H4 (cell line): ENCODE data around the gene PRND. TPM values are rescaled to one million over a fixed set of nuclear protein-coding genes. Genes with fewer than 3 reads are reported as not detected.
"Not testable (repeated sequence)": the region's sequence is repeated elsewhere in the genome, so short reads cannot be mapped to it uniquely, and the experiment has no call there.

Source experiments
- DNase-seq: peaks from one replicate; pipeline ENCODE4 v3.0.0-alpha.2; 2015; ENCODE audit warnings: low spot score
- total RNA-seq: library from RNA; depleted of rRNA; stranded (reverse); fragments of >200 nt; shearing (Covaris generic); gene quantifications from 2 replicates; pipeline ENCODE4 v1.2.3, GENCODE V29; 2014; rRNA removed

PRND gene
- 0.02 TPM in 1 of 2 replicates, not detected in the other for total RNA-seq

GRCh38 chr20:4721719-4722118 lies at the start of gene PRND:
PRND (plus strand) TSS chr20:4721909; CDS start chr20:4724552, 2,643 bp downstream.
- DNase-seq: no peak

GRCh38 chr20:4672948-4673347 lies 48.8 kb upstream of the PRND start:
- no peak for DNase-seq

- DNase-seq: no peak
Observed at GRCh38 chr20:4673371-4674001, 48.2 kb upstream of the PRND start.

GRCh38 chr20:4674672-4675071 lies 47.0 kb upstream of the PRND start:
- DNase-seq: no peak

- no peak for DNase-seq
Observed at GRCh38 chr20:4677846-4678245, 43.9 kb upstream of the PRND start.

- DNase-seq: no peak
Observed at GRCh38 chr20:4681401-4681800, 40.3 kb upstream of the PRND start.

- no peak for DNase-seq
Observed at GRCh38 chr20:4681991-4682401, 39.7 kb upstream of the PRND start.

- DNase-seq: no peak
Observed at GRCh38 chr20:4682682-4683081, 39.0 kb upstream of the PRND start.

- no peak for DNase-seq
Observed at GRCh38 chr20:4683261-4683660, 38.4 kb upstream of the PRND start.

GRCh38 chr20:4684837-4685413 lies 36.8 kb upstream of the PRND start:
- DNase-seq: peak; percentile 88

- no peak for DNase-seq
Observed at GRCh38 chr20:4685923-4686221, 35.8 kb upstream of the PRND start.

GRCh38 chr20:4688305-4688704 lies 33.4 kb upstream of the PRND start:
- no peak for DNase-seq

GRCh38 chr20:4689220-4689619 lies 32.5 kb upstream of the PRND start:
- DNase-seq: no peak

GRCh38 chr20:4691753-4692152 lies 30.0 kb upstream of the PRND start:
- no peak for DNase-seq

GRCh38 chr20:4694076-4694475 lies 27.6 kb upstream of the PRND start:
- DNase-seq: no peak

- DNase-seq: no peak
Observed at GRCh38 chr20:4697189-4697830, 24.4 kb upstream of the PRND start.

GRCh38 chr20:4697831-4698221 lies 23.9 kb upstream of the PRND start:
- DNase-seq: no peak

GRCh38 chr20:4699216-4699615 lies 22.5 kb upstream of the PRND start:
- DNase-seq: no peak

GRCh38 chr20:4699957-4700356 lies 21.8 kb upstream of the PRND start:
- DNase-seq: no peak

- DNase-seq: no peak
Observed at GRCh38 chr20:4702562-4703280, 19.0 kb upstream of the PRND start.

- no peak for DNase-seq
Observed at GRCh38 chr20:4703281-4703676, 18.4 kb upstream of the PRND start.

GRCh38 chr20:4706941-4707340 lies 14.8 kb upstream of the PRND start:
- not testable (repeated sequence) for DNase-seq

GRCh38 chr20:4708036-4708435 lies 13.7 kb upstream of the PRND start:
- DNase-seq: no peak
